VCaP (cell line): ENCODE measurements around the gene NFIA.

Experiments used
- H3K27ac ChIP-seq: fragments of 450-650 bp; 2 replicates; pipeline ENCODE4 v1.5.1; 2017
- CTCF ChIP-seq: fragments of 450-650 bp; conservative IDR thresholded peaks from 2 replicates; pipeline ENCODE4 v1.5.1; 2017; ENCODE audit warnings: mild to moderate bottlenecking, moderate library complexity

The NFIA gene

GRCh38 chr1:61337441-61337951, 255.1 kb downstream of the NFIA start:
- H3K27ac ChIP-seq: peak overlapping the region; percentile 43
- TF ChIP-seq CTCF: no peak

DNA sequence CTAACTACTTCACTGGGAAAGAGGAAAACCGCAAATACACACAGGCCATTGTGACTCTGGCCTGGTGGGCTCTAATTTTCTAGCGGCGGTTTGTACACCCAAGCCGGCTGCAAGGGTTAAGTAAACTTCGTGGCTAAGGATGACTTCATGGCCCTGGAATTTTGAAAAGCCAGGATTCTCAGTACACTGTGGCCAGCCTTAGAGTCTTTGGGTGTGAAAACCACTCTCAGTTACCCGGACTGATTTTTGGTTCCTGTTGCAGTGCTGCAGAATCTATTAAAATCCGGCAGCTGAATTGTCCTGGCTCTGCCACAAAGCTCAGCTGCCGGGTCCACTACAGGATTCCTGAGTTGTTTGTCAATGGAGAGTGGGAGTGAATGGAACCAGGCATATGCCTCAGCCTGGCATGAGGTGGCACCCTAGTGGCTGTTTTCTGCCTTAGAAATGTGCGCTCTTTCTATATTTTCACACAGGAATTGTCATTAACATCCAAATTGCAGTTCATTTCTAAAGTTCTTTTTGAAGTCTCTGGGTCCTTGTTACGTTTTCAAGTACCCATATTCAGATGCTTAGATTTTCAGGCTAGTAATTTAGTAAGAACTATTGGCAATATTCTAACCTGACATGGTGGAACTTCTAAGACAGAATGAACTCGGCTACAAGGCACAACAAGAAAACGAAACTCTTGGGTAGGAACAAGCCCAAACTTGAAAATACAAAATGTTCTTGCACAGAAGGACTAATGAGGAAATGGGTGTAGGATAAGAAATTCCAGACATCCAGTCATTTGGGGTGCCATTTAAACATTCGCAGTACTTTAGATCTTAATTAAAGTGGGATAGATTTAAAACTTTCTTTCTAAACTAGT, 255.9 kb downstream of the NFIA start:
- peak overlapping the region; percentile 43 for H3K27ac ChIP-seq

DNA sequence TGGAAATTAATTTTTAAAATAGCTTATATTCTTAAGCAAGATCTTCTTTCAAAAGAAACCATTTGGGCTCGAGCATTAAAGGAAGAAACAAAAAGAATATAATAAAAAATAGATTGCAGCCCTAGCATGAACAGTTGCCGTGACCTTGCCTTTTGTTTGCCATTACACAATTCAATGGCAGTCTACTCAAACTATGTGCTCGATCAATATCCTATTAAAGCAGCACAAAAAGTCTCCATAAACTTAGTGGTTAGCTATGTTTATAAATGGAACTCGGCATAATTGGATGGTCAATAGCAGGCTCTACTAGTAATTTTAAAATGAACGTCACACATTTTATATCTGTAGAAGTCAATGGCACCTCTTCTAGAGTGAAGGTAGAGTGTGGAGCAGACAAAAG, 256.5 kb downstream of the NFIA start:
- no peak for TF ChIP-seq CTCF
- H3K27ac ChIP-seq: no peak overlapping the region; the same call in 1 of the 2 replicates

More for the DNA sequence above, 255.9 kb downstream of the NFIA start:
- TF ChIP-seq CTCF: peak; percentile 89

GRCh38 chr1:61341426-61341825, 259.1 kb downstream of the NFIA start:
- TF ChIP-seq CTCF: no peak
- H3K27ac ChIP-seq: no peak overlapping the region

GRCh38 chr1:61343734-61344420, 261.5 kb downstream of the NFIA start:
- TF ChIP-seq CTCF: no peak
- H3K27ac ChIP-seq: no peak overlapping the region

GRCh38 chr1:61344696-61345095, 262.3 kb downstream of the NFIA start:
- no peak overlapping the region for H3K27ac ChIP-seq
- no peak for TF ChIP-seq CTCF

DNA sequence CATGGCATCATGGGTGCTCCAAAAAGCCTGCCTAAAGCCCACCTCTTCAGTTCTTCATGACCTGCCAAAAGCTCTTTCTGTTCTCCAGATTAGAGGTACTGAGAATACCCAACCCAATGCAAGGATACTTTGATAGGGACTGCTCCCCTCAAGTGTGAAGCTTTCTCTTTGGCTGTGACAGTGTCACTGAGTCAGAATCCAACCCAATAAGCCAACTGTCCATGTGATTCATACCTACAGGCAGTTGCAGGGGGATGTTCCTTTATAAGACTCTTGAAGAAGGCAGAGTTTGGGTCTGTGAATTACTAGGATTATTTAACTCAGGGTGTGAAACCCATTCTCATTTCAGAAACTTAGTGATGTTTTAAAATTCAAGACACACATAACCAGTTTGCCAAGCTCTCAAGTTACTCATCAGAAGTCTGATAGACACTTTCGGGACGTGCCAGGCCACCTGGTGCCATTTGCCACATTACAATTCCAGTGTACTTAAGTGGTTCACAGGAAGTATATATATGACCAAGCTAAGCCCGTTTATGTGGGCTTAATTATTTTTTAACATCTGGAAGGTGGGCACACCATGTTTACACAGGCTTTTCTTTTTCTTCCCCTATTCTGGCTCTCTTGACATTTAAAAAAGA, 265.8 kb downstream of the NFIA start:
- TF ChIP-seq CTCF: no peak
- no peak overlapping the region for H3K27ac ChIP-seq
